ENCODE measurements around the gene CAMTA1. TPM values are rescaled to one million over a fixed set of nuclear protein-coding genes. Genes with fewer than 3 reads are reported as not detected.
A peak's percentile ranks its signal among the peaks of the same experiment; 100 is the strongest.

Gene CAMTA1
- total RNA-seq, 1 experiment from 2014 or later, result 102 TPM

DNA sequence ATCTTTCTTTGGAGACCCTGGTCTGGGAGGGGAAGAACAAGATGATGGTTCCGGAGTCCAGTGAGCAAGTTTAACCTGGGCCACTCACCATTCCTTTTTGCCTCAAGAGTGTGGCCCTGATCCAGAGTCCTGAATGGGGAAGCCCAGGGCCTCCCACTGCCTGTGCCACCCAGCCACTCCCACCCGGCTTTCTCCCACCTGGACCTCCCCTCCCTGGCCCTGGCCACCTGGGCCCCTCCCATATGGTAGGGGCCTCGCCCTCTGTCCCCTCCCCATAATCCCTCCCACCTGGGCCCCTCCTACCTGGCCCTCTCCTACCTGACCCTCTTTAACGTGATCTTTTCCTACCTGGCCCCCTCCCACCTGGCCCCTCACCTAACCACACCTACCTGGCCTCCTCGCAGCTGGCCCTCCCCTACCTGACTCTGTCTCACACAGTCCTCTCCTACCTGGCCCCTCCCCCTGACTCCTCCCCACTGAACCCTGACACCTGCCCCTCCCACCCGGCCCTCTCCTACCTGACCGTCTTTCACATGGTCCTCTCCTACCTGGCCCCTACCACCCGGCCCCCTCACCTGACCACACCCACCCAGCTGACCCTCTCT, 765.1 kb downstream of the CAMTA1 start:
- H3K4me3 ChIP-seq (ENCODE audit: insufficient read depth, low read depth, low read length), result no peak overlapping the region
- no peaks in the 10 kb centered on the region for H3K36me3 ChIP-seq (replicated peaks; ENCODE audit: control insufficient read depth, insufficient read depth, low read length)
- DNase-seq, result peak; percentile 93
- H3K27me3 ChIP-seq (ENCODE audit: control insufficient read depth, insufficient read depth, low read length), result no peaks in the 10 kb centered on the region

DNA sequence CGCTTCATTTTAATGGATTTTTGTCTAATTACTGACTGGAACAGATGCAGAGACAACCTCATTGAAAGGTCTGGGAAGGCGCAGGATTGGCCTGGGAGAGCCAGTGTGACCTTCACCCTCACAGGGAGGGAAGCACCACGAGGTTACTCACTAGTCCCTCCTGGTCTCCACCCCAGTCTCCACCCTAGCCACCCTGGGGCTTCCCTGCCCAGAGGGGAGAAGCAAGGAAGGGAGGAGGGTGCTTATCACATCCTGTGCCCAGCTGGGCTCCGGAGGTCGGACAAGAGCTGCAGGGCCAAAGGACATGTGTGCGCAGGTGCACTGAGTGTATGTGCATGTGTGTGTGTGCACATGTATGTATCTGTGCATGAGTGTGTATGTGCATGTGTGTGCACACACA, 765.7 kb downstream of the CAMTA1 start:
- no peaks in the 10 kb centered on the region for H3K27me3 ChIP-seq (ENCODE audit: control insufficient read depth, insufficient read depth, low read length)
- no peak for DNase-seq
- H3K36me3 ChIP-seq (replicated peaks; ENCODE audit: control insufficient read depth, insufficient read depth, low read length), result no peaks in the 10 kb centered on the region
- no peak overlapping the region for H3K4me3 ChIP-seq (ENCODE audit: insufficient read depth, low read depth, low read length)

DNA sequence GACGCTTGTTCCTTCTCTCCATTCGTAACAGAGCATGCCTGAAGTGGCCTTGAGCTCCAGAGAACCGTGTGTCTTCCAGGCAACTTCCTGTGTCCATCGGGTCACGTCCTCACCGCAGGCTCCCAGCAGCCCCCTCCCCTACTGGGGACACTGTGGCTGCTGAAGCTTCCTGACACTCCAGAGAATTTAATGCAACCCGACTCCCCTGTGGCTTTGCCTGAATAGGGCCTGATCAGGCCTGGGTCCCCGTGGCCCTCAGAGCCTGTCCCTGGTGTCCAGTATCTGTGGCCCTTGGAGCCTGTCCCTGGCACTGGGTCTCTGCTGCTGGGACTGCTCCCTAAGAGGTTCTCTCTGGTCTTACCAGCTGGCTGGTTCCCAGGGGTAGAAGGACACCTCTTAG, 766.2 kb downstream of the CAMTA1 start:
- Histone ChIP-seq H3K36me3 (replicated peaks; ENCODE audit: control insufficient read depth, insufficient read depth, low read length) (no peaks in the 10 kb centered on the region), H3K4me3 (ENCODE audit: insufficient read depth, low read depth, low read length) (no peak overlapping the region), H3K27me3 (ENCODE audit: control insufficient read depth, insufficient read depth, low read length) (no peaks in the 10 kb centered on the region)
- no peak for DNase-seq

DNA sequence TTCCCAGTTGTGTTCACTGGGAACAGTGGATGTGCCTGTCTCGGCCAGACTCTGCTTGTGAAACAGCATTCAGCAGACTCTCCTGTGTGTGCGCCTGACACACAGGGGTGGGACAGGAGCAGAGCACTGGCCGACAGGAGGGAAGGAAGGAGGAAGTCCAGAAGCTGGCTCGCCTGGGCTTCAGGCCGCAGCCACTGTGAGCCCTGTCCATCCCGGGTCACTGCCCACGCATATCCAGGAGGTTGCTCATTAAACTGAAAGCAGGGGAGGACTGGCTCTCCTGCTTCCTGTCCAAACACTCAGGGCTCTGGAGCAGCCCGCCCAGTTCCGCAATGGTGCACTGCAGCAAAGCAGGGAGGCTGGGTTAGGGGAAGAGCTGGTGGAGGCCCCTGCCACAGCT, 767.1 kb downstream of the CAMTA1 start:
- Histone ChIP-seq H3K36me3 (replicated peaks; ENCODE audit: control insufficient read depth, insufficient read depth, low read length) (no peaks in the 10 kb centered on the region), H3K27me3 (ENCODE audit: control insufficient read depth, insufficient read depth, low read length) (no peaks in the 10 kb centered on the region), H3K4me3 (ENCODE audit: insufficient read depth, low read depth, low read length) (no peak overlapping the region)
- no peak for DNase-seq

DNA sequence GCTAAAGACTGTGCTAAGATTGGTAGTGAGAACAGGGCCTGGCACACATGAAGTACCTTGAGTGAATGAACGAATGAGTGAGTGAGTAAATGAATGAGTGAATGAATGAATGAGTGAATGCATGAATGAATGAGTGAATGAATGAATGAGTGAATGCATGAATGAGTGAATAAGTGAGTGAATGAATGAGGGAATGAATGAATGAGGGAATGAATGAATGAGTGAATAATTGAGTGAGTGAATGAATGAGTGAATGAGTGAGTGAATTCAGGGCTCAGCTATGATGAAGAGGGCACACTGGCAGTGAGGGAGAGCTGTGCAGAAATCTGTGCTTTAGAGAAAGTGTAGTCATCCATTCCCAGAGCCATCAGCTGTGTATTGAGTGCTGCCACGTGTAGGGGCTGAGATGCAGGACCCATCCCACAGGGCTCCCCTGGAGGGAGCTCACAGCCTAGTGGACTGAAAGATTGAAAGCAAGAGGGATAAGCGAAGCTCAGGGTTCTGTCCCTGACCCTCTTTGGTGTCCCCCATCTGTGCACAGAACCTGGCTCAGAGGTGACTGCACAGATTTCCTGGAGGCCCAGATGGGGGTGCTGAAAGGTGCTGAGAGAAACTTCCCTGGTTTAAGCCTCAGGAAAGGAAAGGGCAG, 767.9 kb downstream of the CAMTA1 start:
- Histone ChIP-seq H3K27me3 (ENCODE audit: control insufficient read depth, insufficient read depth, low read length) (no peaks in the 10 kb centered on the region), H3K4me3 (ENCODE audit: insufficient read depth, low read depth, low read length) (no peak overlapping the region), H3K36me3 (replicated peaks; ENCODE audit: control insufficient read depth, insufficient read depth, low read length) (no peaks in the 10 kb centered on the region)
- DNase-seq, result no peak

DNA sequence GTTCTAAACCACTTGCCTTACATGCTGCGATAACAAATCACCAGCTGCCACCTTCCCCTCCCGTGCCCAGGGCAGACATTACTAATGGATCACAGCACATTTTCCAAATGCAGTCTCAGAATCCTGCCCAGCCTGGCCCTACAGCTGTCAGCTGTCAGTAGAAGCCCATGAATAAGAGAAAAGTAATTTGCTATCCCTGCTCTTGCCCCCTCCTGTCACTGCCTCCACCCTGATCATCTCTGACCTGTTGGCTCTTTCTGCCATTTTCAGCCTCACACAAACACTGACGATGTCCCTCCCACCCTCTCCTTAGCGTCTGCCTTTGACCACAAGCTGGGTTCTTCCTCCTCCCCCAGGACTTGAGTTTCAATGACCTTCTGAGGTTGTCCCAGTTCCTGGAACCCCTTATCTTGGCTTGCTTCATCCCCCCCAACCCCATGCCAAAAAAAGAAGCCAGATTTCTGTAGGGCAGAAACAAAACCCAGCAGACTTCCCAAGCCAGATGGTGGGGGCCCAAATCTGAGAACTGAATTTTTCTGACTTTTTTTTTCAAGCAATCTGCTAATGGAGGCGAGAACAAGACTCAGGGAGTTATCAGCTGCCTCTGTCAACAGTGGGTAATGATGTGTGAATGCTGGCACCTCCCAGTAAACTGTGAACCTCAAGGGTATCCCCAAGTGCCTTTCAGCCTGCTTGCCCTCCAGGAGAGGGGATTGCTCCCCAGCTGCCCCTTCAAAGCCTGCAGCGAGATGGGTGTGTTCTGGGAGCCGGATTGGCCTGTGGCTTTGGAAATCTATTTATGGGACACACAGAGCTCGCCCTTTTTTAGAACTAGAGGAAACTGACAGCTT, 769.4 kb downstream of the CAMTA1 start:
- H3K4me3 ChIP-seq (ENCODE audit: insufficient read depth, low read depth, low read length), result no peak overlapping the region
- no peaks in the 10 kb centered on the region for H3K27me3 ChIP-seq (ENCODE audit: control insufficient read depth, insufficient read depth, low read length)
- no peaks in the 10 kb centered on the region for H3K36me3 ChIP-seq (replicated peaks; ENCODE audit: control insufficient read depth, insufficient read depth, low read length)
- DNase-seq, result no peak

DNA sequence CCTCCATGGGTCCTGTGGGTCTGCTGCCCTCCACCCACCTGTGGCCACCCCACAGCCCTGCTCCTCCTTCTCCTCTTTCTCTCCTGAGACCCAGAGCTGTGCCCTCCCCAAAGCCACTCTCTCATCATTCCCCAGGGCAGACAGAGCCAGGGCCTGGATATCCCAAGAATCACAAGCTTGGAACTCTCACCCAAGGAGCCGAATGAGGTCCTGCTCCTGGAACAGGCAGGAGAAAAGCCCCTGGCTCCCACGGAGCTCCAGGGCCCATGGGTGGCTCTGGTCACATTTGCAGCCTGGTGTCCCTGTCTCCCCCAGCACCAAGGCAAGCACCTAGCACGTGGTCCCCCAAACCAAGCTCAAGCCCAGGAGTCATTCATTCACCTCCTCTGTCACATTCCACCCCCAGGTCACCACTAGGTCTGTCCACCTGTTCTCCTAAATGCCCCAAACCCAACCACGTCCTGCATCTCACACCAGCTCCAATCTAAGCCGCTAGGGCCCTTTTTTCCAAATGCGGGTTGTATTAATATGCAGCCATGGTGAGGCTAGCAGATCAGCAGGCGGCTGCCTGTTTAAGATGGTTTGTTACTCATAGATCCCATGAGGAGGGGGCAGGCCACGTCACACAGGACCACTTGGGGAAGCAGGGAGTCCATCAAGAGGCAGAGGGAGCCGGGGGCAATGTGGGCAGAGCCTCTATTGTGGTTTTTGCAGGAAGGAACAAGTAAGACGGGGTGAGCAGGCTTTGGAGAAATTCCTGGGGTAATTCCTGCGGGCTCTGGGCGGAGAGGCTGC, 770.3 kb downstream of the CAMTA1 start:
- DNase-seq, result no peak
- H3K27me3 ChIP-seq (ENCODE audit: control insufficient read depth, insufficient read depth, low read length), result no peaks in the 10 kb centered on the region

DNA sequence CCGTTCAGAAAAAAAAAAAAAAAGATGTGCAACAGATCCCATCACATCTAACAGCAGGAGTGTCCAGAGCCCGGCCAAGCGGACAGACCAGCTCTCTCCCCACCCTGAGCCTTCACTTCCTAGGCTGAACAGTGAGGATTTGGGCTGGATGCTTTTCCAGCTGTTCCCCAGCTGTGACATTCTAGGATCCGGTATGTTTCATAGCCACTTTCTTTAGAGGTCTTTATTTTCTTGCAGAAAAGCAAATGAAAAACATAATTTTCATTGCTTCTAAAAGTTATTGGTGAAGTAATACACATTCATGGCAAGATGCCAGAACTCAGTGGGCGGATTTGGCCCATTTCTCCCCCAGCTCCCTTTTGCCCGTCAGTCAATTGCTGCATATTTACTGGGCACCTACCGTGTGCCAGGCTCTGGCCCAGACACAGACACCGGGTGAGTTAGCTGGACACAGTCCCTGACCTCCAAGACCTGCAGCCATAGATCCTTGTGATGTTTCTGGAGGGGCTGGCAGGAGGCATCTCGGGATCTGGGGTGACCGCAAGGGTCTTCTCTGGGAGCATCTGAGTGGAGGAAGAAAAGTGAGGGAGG, 772.1 kb downstream of the CAMTA1 start:
- Histone ChIP-seq H3K27me3 (ENCODE audit: control insufficient read depth, insufficient read depth, low read length) (no peaks in the 10 kb centered on the region), H3K4me3 (ENCODE audit: insufficient read depth, low read depth, low read length) (no peak overlapping the region)

More for the DNA sequence above, 770.3 kb downstream of the CAMTA1 start:
- H3K4me3 ChIP-seq (ENCODE audit: insufficient read depth, low read depth, low read length), result no peak overlapping the region
- no peaks in the 10 kb centered on the region for H3K36me3 ChIP-seq (replicated peaks; ENCODE audit: control insufficient read depth, insufficient read depth, low read length)

DNA sequence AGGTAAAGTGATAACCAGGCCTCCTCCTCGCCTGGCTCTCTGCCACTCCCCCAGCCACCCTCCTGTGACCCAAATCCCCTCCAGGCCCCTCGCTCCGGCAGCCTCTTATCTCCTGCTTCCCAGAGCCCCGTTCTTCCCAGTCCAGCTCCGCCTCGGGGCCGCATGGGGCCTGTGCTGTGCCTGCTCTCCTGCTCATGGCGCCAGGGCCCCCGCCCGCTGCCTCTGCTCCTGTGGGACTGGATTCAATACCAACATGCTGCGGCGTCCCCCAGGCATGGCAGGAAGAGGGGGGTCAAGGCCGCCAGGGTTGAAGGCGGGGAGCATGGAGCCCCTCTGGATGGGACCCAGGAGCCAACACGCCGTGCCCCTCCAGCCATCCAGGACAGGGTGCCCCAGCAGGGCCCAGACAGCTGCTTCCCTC, 772.8 kb downstream of the CAMTA1 start:
- peak; percentile 54 for DNase-seq
- Histone ChIP-seq H3K4me3 (ENCODE audit: insufficient read depth, low read depth, low read length) (no peak overlapping the region), H3K27me3 (ENCODE audit: control insufficient read depth, insufficient read depth, low read length) (no peaks in the 10 kb centered on the region), H3K36me3 (replicated peaks; ENCODE audit: control insufficient read depth, insufficient read depth, low read length) (no peaks in the 10 kb centered on the region)

More for the DNA sequence above, 772.1 kb downstream of the CAMTA1 start:
- no peak for DNase-seq
- no peaks in the 10 kb centered on the region for H3K36me3 ChIP-seq (replicated peaks; ENCODE audit: control insufficient read depth, insufficient read depth, low read length)

DNA sequence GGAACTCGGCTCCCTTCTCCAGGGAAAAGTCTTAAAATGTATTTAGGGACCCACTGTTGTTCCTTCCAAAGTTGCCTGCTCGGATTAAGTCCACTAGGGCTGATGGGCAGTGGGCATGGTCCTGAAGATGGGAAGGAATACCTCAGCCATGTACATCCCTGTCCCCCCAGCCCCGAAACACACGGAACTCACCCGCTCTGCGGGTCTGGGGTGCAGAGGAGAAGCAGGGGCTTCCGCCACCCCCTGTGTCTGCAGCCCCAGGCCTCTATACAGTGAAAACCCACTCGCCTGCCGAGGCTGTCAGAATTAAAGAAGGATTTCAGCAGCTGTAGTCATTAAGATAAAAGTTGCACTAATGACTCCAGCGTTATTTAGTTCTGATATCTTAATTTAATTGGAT, 773.2 kb downstream of the CAMTA1 start:
- Histone ChIP-seq H3K36me3 (replicated peaks; ENCODE audit: control insufficient read depth, insufficient read depth, low read length) (no peaks in the 10 kb centered on the region), H3K27me3 (ENCODE audit: control insufficient read depth, insufficient read depth, low read length) (no peaks in the 10 kb centered on the region), H3K4me3 (ENCODE audit: insufficient read depth, low read depth, low read length) (no peak overlapping the region)
- no peak for DNase-seq

DNA sequence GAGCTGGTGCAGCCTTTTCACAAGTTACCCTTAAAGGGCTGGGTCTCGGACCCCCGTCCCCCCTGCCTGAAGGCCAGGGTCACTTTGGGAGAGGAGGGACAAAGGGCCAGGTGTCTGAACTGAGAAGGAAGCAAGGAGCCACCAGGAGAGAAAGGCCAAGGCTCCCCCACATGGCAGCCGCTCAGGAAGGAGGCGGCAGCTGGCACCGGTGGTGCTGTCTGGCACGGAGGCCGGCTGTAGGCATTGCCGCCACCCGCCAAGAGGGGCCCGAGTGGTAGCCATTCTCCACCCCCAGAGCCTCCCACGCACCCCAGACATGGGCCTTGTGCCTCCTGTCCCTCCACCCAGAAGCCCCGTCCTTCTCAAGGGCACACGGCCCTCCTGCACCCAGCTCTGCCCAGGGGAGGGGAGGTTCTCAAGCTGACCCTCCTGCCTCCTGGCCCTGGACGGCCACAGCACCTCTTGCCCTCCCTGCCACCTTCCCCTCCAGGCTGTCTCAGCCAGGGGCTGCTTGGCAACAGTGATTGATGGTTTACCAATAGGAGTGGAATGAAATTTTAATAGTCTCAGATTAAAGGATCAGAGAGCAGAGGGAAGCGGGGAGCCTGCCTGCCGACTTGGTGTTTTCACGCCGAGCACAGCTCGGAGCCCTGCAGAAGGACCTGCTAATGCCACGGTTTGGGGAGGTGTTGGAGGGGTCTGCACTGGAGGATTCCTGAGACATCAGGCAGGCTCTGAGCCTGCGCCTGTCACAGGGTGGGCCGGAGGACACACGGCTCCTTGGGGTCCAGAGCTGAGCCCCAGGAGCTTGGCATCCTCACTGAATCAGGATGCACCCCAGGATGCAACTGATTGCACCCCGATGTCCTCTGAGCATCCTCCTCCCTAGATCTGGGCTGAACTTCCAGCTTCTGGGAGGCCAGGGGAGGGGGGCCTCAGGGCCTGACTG, 773.9 kb downstream of the CAMTA1 start:
- H3K36me3 ChIP-seq (replicated peaks; ENCODE audit: control insufficient read depth, insufficient read depth, low read length), result no peaks in the 10 kb centered on the region
- no peak overlapping the region for H3K4me3 ChIP-seq (ENCODE audit: insufficient read depth, low read depth, low read length)
- no peak for DNase-seq
- no peaks in the 10 kb centered on the region for H3K27me3 ChIP-seq (ENCODE audit: control insufficient read depth, insufficient read depth, low read length)

DNA sequence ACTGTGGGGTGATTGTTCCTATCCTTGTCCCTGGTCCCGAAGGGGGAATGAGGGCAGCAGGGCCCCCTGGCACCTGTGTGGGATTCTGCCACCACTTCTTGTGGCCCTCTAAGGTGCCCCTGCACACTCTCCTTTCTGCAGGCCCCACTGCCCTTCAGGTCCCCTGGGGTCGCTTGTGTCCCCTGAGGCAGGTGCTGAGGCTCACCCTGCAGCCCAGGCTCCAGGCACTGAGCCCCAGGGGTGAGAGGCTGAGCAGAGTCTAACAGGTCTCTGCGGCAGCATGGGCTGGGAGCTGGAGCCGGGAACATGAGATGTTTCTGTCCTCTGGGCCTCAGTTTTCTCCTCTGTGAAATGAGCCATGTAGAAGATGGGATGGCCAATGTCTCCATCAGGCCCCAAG, 774.9 kb downstream of the CAMTA1 start:
- no peak for DNase-seq
- Histone ChIP-seq H3K36me3 (replicated peaks; ENCODE audit: control insufficient read depth, insufficient read depth, low read length) (no peaks in the 10 kb centered on the region), H3K4me3 (ENCODE audit: insufficient read depth, low read depth, low read length) (no peak overlapping the region), H3K27me3 (ENCODE audit: control insufficient read depth, insufficient read depth, low read length) (no peaks in the 10 kb centered on the region)

DNA sequence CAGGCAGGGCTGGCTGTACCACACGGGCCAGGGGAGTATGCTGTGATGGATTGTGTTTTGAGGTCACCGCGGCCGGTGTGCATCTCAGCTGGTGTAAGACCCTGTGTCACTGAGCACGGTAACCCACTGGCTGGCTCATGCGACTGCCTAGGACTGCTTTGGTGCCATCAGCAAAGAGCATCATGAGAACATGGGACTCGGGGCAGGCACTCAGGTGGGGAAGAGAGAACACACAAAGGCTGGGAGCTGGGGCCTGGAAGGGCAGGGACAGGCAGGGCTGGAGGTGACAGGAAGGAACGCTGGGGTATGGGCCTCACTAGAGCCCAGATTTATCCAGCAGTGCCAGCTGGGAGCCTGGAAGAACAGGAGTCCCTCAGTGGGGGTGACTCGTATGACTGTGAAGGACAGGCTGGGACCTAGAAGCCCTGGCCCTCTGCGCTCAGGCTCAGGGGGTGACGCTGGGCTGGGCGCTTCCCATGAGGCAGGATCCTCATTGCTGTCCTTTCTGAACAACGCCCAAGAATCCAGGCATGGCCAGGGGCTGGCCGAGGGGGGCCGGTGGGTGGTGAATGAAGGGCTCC, 775.4 kb downstream of the CAMTA1 start:
- Histone ChIP-seq H3K27me3 (ENCODE audit: control insufficient read depth, insufficient read depth, low read length) (no peaks in the 10 kb centered on the region), H3K4me3 (ENCODE audit: insufficient read depth, low read depth, low read length) (no peak overlapping the region), H3K36me3 (replicated peaks; ENCODE audit: control insufficient read depth, insufficient read depth, low read length) (no peaks in the 10 kb centered on the region)
- no peak for DNase-seq
